T-helper 2 cell treated with Interferon-gamma antibody and Interleukin-4, amounts not matched to agents 5 μg/mL and 100 μg/mL, for 36 hours (primary cell): ENCODE measurements around the gene CACHD1.

Experiments
- DNase-seq: peaks from one replicate; pipeline ENCODE4 v3.0.0; 2021; ENCODE audit warnings: low spot score
- H3K27ac Mint-ChIP-seq: one replicate; pipeline ENCODE4 v1.8.0; 2021; ENCODE audit warnings: mild to moderate bottlenecking, mixed read lengths
- H3K27me3 Mint-ChIP-seq: one replicate; pipeline ENCODE4 v1.8.0; 2021; ENCODE audit warnings: low read depth, mixed read lengths
- H3K36me3 Mint-ChIP-seq: one replicate; pipeline ENCODE4 v1.8.0; 2021; ENCODE audit warnings: low read depth, mixed read lengths
- H3K4me1 Mint-ChIP-seq: one replicate; pipeline ENCODE4 v1.8.0; 2021; ENCODE audit warnings: low read depth, mixed read lengths
- H3K4me3 Mint-ChIP-seq: one replicate; pipeline ENCODE4 v1.8.0; 2022; ENCODE audit warnings: mild to moderate bottlenecking, moderate library complexity, mixed read lengths
- H3K9me3 Mint-ChIP-seq: one replicate; pipeline ENCODE4 v1.8.0; 2021; ENCODE audit warnings: mixed read lengths

CACHD1 gene

DNA sequence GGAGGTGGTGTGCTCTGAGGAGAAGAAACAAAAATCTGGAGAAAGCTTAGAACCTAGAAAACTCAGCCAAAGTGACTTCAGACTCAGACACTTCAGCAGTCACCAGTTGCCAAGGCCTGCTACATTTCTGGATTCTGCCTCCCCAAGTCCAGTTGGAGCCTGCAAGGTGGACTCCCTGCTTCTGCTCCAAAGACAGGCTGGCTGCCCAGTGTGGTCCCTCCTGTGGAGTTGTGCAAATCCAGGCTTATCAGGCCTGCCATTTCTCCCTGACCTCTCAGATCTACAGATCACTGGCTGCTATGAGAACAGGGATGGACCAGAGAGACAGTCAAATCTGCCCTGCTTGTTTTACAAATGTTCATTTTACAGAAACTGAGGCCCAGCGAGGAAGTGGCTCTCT, 9.9 kb downstream of the CACHD1 start:
- peaks cover 15% of the 10 kb centered on the region for H3K27me3 Mint-ChIP-seq
- no peak for DNase-seq
- H3K4me1 Mint-ChIP-seq = no peaks in the 10 kb centered on the region
- H3K9me3 Mint-ChIP-seq = no peaks in the 10 kb centered on the region
- H3K36me3 Mint-ChIP-seq = no peaks in the 10 kb centered on the region
- no peak overlapping the region for H3K27ac Mint-ChIP-seq
- H3K4me3 Mint-ChIP-seq = no peak overlapping the region

DNA sequence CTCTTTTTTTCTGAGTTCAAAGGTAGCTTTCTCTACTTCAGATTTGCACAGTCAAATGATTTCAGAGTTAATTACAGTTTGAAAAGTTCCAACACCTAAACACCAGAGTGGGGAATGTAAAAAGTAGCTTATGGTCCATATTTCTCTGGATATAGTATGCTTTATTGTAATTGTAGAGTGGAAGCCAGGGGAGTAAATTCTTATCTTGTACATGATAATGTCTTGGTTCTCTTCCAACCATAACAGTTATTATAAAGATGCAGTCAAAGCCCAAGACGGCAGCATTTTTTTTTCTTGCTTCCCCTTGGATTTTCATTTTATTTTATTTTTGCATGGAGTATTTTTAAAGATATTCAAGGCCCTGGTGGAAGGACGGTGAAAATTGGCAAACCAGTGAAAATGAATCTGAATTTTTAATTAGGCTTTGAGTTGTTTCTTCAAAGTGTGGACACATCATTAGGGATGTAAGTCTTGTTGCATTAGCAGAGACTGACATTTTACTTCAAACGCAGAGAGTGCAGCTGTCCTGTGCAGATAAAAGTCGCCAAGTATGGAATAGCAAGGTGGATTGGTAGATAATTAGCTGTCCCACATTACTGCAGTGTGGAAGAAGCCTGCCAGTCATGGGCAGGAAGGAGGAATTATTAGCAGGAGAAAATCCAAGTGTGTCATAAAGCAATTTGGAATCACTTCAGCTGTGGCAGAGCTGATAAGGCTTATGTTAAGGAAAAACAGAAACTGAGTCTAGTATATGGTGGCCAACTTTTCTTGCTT, 11.3 kb downstream of the CACHD1 start:
- H3K4me3 Mint-ChIP-seq = no peak overlapping the region
- H3K4me1 Mint-ChIP-seq = no peaks in the 10 kb centered on the region
- H3K36me3 Mint-ChIP-seq = no peaks in the 10 kb centered on the region
- peaks cover 15% of the 10 kb centered on the region for H3K27me3 Mint-ChIP-seq
- H3K9me3 Mint-ChIP-seq = no peaks in the 10 kb centered on the region
- H3K27ac Mint-ChIP-seq = no peak overlapping the region
- no peak for DNase-seq

DNA sequence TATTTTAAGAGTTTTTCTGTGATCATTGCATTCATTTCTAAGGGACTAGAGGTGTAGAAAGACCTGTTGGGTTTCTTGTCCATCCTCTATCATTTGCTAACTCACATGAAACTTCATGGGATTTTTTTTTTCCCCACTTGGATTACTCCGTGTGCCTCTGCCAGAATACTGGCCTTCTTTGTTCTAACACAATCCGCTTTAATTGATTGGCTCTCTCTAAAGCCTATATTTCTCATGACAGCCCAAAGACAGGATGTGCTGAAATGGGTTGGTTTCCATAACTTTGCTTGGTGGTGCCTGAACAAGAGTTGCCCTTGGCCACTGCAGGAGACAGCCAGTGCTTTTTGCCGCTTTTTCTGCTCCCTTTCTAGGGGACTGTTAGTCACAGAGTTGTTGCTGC, 12.2 kb downstream of the CACHD1 start:
- Mint-ChIP-seq H3K4me3 (no peak overlapping the region), H3K27ac (no peak overlapping the region), H3K4me1 (no peaks in the 10 kb centered on the region), H3K9me3 (no peaks in the 10 kb centered on the region), H3K36me3 (no peaks in the 10 kb centered on the region), H3K27me3 (peaks cover 12% of the 10 kb centered on the region)
- no peak for DNase-seq

DNA sequence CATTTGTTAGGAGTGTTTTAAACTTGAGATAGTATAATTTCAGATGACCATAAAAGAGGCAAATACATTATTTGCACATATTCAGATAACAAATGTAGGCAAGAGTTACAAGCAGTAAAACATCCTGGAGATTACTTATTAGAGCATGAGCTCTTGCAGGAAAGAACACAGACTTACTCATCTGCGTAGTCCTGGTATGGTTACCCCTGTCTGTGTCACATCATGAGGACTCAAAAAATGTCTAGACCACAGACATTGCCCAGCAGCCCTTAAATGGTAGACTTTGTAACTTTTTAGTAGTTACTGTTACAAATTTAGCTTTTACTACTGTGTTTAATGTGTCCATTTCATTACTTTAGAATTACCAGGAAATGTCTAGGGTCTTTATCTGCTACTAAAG, 12.8 kb downstream of the CACHD1 start:
- no peak for DNase-seq
- Mint-ChIP-seq H3K27me3 (peaks cover 13% of the 10 kb centered on the region), H3K4me1 (no peaks in the 10 kb centered on the region), H3K27ac (no peak overlapping the region), H3K4me3 (no peak overlapping the region), H3K36me3 (no peaks in the 10 kb centered on the region), H3K9me3 (no peaks in the 10 kb centered on the region)

DNA sequence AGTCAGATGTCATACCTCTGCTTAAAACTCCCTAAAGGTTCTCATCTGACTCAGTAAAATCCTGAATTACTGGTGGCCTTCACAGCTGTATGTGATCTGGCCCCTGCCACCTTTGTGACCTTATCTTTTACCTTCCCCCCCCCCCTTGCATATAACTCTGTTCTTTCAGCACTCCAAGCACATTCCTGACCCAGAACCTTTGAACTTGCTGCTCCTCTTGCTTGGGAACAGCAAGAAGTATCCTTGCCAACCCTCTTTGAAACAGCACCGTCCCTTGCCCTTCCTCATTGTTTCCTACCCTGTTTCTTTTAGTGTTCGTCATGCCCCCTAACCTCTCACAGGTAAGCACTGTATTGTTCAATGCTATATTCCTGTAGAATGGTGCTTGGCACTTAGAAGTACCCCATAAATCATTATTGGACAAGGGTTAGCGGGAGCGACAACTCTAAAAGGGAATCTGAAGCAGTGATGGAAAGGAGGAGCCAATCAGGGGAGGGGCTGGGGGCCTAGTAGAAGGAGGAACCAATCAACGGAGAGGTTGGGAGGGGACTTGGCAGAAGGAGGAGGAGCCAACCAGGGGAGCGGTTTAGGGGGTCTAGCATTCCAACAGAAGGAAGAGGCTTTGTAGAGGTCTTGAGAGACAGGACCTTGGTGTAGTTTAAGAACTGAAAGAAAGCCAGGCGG, 13.9 kb downstream of the CACHD1 start:
- Mint-ChIP-seq H3K4me3 (no peak overlapping the region), H3K27me3 (peaks cover 18% of the 10 kb centered on the region), H3K9me3 (no peaks in the 10 kb centered on the region), H3K27ac (no peak overlapping the region), H3K4me1 (no peaks in the 10 kb centered on the region), H3K36me3 (no peaks in the 10 kb centered on the region)
- no peak for DNase-seq

DNA sequence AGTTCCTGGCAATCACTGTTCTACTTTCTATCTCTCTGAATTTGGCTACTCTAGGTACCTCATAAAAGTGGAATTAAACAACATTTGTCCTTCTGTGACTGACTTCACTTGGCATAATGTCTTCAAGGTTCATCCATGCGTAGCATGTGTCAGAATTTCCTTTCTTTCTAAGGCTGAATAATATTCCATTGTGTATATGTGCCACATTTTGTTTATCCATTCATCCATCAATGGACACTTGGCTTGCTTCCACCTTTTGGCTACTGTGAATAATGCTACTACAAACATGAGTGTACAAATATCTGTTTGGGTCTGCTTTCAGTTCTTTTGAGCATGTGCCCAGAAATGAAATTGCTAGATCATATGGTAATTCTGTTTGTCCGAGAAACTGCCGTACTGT, 14.7 kb downstream of the CACHD1 start:
- Mint-ChIP-seq H3K27ac (no peak overlapping the region), H3K9me3 (no peaks in the 10 kb centered on the region), H3K4me3 (no peak overlapping the region), H3K36me3 (no peaks in the 10 kb centered on the region), H3K4me1 (no peaks in the 10 kb centered on the region), H3K27me3 (peaks cover 24% of the 10 kb centered on the region)
- DNase-seq = no peak

DNA sequence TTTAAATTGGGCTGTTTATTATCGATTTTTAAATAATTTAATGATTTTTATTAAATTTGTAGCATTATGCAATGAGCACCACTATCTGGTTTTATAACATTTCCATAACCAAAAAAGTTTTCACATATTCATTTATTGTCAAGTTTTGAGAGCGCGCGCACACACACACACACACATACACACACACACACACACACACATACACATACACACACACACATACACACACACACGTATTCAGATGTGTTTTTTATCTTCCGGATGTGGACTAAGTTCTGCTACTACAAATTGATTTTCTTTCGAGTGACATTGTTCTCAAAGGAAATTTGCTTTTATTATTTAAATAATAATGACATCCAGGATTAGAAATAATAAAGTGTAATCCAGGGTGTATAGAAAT, 16.3 kb downstream of the CACHD1 start:
- no peak overlapping the region for H3K4me3 Mint-ChIP-seq

DNA sequence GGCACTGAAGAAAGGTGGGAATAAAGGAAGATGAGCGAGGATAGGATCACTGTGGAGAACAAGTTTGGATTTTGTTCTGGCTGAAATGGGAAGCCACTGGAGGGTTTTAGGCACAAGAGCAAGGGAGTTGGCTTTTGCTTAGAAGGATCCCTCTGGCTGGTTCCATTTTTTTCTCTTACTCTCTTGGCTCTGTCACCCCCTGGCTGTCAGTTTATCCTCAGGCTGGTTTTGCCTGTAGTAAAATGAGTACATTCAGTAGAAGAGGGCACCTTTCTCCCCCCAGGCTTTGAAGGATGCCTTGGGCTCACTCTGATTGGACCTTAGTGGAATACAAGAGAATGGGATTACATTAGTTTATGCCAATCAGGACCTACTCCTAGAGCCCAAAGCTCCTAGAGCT, 17.1 kb downstream of the CACHD1 start:
- Mint-ChIP-seq H3K4me1 (no peaks in the 10 kb centered on the region), H3K4me3 (no peak overlapping the region), H3K9me3 (no peaks in the 10 kb centered on the region), H3K27me3 (peaks cover 27% of the 10 kb centered on the region), H3K36me3 (no peaks in the 10 kb centered on the region), H3K27ac (no peak overlapping the region)
- DNase-seq = no peak

More for the DNA sequence above, 16.3 kb downstream of the CACHD1 start:
- no peak for DNase-seq
- Mint-ChIP-seq H3K36me3 (no peaks in the 10 kb centered on the region), H3K27ac (no peak overlapping the region), H3K4me1 (no peaks in the 10 kb centered on the region), H3K9me3 (no peaks in the 10 kb centered on the region), H3K27me3 (peaks cover 26% of the 10 kb centered on the region)

DNA sequence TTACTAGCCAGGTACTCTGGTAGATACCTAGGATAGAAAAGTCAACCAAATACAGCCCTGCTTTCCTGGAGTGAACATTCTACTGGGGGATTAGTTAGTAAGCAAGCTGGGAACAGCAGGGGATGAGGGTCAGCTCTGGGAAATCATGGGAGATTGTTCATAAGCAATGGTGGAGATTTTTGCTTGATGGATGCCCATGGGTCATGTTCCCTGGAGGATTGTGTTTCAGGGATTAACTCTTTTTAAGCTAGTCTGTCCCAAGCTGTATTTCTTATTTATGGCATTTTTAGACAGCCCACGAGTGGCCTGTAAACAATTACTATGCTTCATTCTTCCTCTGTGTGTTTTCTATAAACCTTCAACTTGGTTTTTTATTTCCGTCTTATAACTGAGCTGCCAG, 18.9 kb downstream of the CACHD1 start:
- no peak overlapping the region for H3K27ac Mint-ChIP-seq
- H3K27me3 Mint-ChIP-seq = peaks cover 26% of the 10 kb centered on the region
- H3K9me3 Mint-ChIP-seq = no peaks in the 10 kb centered on the region
- no peaks in the 10 kb centered on the region for H3K4me1 Mint-ChIP-seq
- no peak overlapping the region for H3K4me3 Mint-ChIP-seq
- DNase-seq = no peak
- H3K36me3 Mint-ChIP-seq = no peaks in the 10 kb centered on the region

DNA sequence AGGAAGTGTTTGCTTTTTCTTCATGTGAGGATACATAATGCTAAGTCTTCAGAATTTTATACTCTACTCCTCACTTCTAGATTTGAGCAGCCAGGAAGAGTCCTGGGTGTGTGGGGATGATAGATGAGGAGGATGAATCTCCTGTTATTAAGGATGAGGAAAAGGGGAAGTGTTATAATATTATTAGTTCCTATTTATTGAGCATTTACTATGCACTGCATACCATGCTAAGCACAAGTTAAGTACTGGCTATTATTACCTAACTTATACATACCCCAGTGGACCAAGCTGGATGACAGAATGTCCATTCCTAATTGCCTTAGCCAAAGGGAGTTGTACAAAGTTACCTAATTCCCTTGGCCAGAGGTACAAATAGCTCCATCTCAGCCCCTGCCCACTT, 19.8 kb downstream of the CACHD1 start:
- Mint-ChIP-seq H3K9me3 (no peaks in the 10 kb centered on the region), H3K4me3 (no peak overlapping the region), H3K4me1 (peaks cover under 1% of the 10 kb centered on the region), H3K27ac (no peak overlapping the region), H3K27me3 (peaks cover 28% of the 10 kb centered on the region), H3K36me3 (no peaks in the 10 kb centered on the region)
- DNase-seq = no peak

DNA sequence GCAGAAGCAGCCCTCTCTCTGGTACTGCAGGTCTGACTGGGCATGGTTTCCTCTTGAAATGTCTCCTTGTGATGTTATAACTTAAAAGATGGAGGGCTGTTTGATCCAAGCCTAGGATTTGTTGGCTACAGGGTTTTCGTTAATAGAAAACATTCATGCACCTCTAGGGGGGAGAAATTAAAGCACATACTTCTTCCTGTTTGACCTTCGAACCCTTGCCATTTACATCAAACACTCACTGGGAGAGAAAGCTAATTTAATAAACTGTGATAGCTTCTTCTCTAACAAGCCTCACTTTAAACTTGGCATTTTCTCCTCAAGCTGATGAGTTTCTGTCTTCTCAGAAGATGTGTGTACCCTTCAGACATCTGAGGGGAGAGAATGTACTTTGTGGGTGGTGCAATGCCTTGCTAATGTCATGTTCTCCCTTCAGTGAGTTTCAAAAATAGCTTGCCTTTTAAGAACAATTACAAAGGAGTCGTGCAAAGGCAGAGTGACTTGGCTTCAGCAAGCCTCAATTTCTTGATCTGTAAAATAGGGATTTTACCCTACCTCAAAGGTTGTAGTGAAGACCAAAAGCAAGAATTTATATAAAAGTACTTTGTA, 20.4 kb downstream of the CACHD1 start:
- H3K36me3 Mint-ChIP-seq = no peaks in the 10 kb centered on the region
- no peak overlapping the region for H3K27ac Mint-ChIP-seq
- no peaks in the 10 kb centered on the region for H3K9me3 Mint-ChIP-seq
- no peak for DNase-seq
- H3K27me3 Mint-ChIP-seq = peaks cover 30% of the 10 kb centered on the region
- H3K4me1 Mint-ChIP-seq = peaks cover 2% of the 10 kb centered on the region
- no peak overlapping the region for H3K4me3 Mint-ChIP-seq

DNA sequence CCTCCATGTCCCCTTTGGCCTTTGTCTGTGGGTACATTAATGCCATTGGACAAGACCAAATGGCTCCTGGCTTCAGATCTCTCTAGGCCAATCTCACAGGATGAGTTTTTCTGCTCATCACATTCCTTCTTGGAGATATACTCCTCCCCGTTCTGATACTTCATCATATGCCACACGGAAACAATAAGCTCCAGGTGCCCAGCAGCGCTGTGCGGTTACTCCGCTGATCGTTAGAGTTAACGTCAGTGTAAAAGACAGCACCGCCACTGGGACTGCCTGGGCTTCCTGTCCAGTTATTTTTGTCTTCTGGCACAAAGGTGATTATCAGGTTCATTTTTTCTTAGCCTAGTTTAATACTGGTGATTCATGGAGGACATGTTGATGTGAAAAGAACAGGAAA, 22.5 kb downstream of the CACHD1 start:
- DNase-seq = no peak
- peaks cover 2% of the 10 kb centered on the region for H3K4me1 Mint-ChIP-seq
- peaks cover 38% of the 10 kb centered on the region for H3K27me3 Mint-ChIP-seq
- H3K36me3 Mint-ChIP-seq = no peaks in the 10 kb centered on the region
- no peak overlapping the region for H3K27ac Mint-ChIP-seq
- no peaks in the 10 kb centered on the region for H3K9me3 Mint-ChIP-seq
- no peak overlapping the region for H3K4me3 Mint-ChIP-seq

DNA sequence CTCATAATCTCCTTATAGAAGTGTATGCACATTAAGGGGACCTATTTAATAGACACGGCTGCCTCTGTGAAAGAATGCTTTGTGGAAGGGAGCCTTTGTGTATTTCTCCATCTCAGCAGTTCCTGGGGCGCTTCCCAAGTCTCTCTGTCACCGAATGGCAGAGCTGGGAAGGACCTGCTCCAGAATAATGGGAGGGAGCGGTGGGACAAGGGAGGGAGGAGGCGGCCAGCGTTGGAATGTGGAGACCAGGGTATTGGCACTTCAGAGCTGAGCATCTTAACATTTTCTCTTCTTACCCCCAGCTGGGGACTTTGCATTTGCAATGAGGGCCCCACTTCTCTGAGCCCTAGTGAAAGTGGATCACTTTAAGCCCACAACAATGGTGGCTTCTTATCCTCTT, 23.9 kb downstream of the CACHD1 start:
- Mint-ChIP-seq H3K4me3 (no peak overlapping the region), H3K9me3 (no peaks in the 10 kb centered on the region), H3K27me3 (peaks cover 35% of the 10 kb centered on the region), H3K4me1 (peaks cover 2% of the 10 kb centered on the region), H3K36me3 (no peaks in the 10 kb centered on the region), H3K27ac (no peak overlapping the region)
- no peak for DNase-seq

DNA sequence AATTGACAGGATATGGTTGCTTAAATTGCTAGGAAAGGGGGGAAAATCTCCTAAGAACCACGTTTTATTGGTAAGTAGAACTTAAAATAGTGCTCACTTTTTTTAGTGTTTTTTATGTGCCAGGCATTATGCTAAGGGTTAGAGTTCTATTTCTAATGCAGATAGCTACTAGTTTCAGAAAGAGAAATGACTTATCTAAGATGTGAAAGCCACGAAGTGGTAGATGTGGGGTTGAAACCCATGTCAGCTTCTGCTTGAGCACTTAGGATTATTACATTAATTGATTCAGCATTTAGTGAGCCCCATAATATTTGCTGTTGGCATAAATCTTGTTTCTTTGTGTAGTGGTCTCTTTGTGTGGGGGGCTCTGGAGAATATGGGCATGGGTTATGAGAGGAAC, 24.7 kb downstream of the CACHD1 start:
- DNase-seq = no peak
- H3K27me3 Mint-ChIP-seq = peaks cover 28% of the 10 kb centered on the region
- peaks cover 2% of the 10 kb centered on the region for H3K4me1 Mint-ChIP-seq
- no peak overlapping the region for H3K27ac Mint-ChIP-seq
- H3K36me3 Mint-ChIP-seq = no peaks in the 10 kb centered on the region
- no peak overlapping the region for H3K4me3 Mint-ChIP-seq
- no peaks in the 10 kb centered on the region for H3K9me3 Mint-ChIP-seq
